PC-9 (cell line): ENCODE data around the gene FABP7. TPM values are rescaled to one million over a fixed set of nuclear protein-coding genes. Genes with fewer than 3 reads are reported as not detected.

Source experiments
- BruUV-seq: library from RNA; stranded (reverse); fragments of 400-500 nt; replicated peaks from 2 replicates; lab custom pipeline; 2021; lab: Mats Ljungman, UMichigan
- CTCF ChIA-PET: fragments of 300-600 bp; sonication (Branson Sonifier 250); formaldehyde crosslinking; loops from one replicate; lab custom pipeline; 2022; ENCODE audit warnings: antibody characterized with exemption; lab: Charles Lee
- POLR2A ChIA-PET: fragments of 300-600 bp; sonication (Branson Sonifier 250); formaldehyde crosslinking; loops from one replicate; lab custom pipeline; 2022; ENCODE audit warnings: antibody characterized with exemption; ENCODE audit not compliant: unreplicated experiment; lab: Charles Lee
- DNase-seq, 2 experiments: peaks; one replicate each; pipeline versions ENCODE4 v3.0.0 to v3.0.0-alpha.2; 2015 to 2022; ENCODE audit warnings: mixed read lengths in 1 of 2
- H2AFZ ChIP-seq: fragments of 200-600 bp; sonication (generic); 2 replicates; pipeline ENCODE4 v1.8.1; 2017; ENCODE audit warnings: antibody characterized with exemption
- H3F3A ChIP-seq: fragments of 200-600 bp; sonication (generic); 2 replicates; pipeline ENCODE4 v1.8.1; 2017; ENCODE audit warnings: antibody characterized with exemption, mild to moderate bottlenecking, low read depth; ENCODE audit not compliant: insufficient read depth
- H3K27ac ChIP-seq: fragments of 200-600 bp; sonication (generic); 2 replicates; pipeline ENCODE4 v1.6.1; 2016; ENCODE audit warnings: mixed run types
- H3K27me3 ChIP-seq: fragments of 200-600 bp; sonication (generic); 2 replicates; pipeline ENCODE4 v1.6.1; 2016; ENCODE audit warnings: low read depth, mixed run types; ENCODE audit not compliant: insufficient read depth
- H3K36me3 ChIP-seq: fragments of 200-600 bp; sonication (generic); 2 replicates; pipeline ENCODE4 v1.6.1; 2016; ENCODE audit warnings: low read depth, mixed run types
- H3K4me1 ChIP-seq: fragments of 200-600 bp; sonication (generic); replicated peaks from 2 replicates; pipeline ENCODE4 v1.6.1; 2016; ENCODE audit warnings: mixed run types; ENCODE audit not compliant: insufficient read depth
- H3K4me2 ChIP-seq: fragments of 200-600 bp; sonication (generic); 2 replicates; pipeline ENCODE4 v1.6.1; 2017; ENCODE audit warnings: mixed run types
- H3K4me3 ChIP-seq: fragments of 200-600 bp; sonication (generic); 2 replicates; pipeline ENCODE4 v1.6.1; 2016; ENCODE audit warnings: mixed run types
- H3K79me2 ChIP-seq: fragments of 200-600 bp; sonication (generic); 2 replicates; pipeline ENCODE4 v1.6.1; 2017; ENCODE audit warnings: low read depth, mixed run types
- H3K9me2 ChIP-seq: fragments of 200-600 bp; sonication (generic); 2 replicates; pipeline ENCODE4 v1.8.1; 2017; ENCODE audit warnings: mild to moderate bottlenecking; ENCODE audit not compliant: insufficient read depth
- H3K9me3 ChIP-seq: fragments of 200-600 bp; sonication (generic); 2 replicates; pipeline ENCODE4 v1.8.1; 2016; ENCODE audit warnings: low read depth; ENCODE audit not compliant: insufficient read depth
- H4K20me1 ChIP-seq: fragments of 200-600 bp; sonication (generic); 2 replicates; pipeline ENCODE4 v1.8.1; 2017; ENCODE audit not compliant: insufficient read depth
- EZH2 ChIP-seq: fragments of 200-600 bp; sonication (generic); IDR thresholded peaks from 2 replicates; pipeline ENCODE4 v1.8.0; 2017; ENCODE audit warnings: antibody characterized with exemption, low read depth
- intact Hi-C: fragments of 100-400 bp; cut with micrococcal nuclease; formaldehyde crosslinking; loops from one replicate; pipeline ENCODE4 v1.10.0; 2022; ENCODE audit not compliant: unreplicated experiment
- total RNA-seq: library from RNA; stranded (reverse); gene quantifications from 2 replicates; pipeline ENCODE4 v1.2.3, GENCODE V29; 2021
- TF ChIP-seq, protein P1 (sequence below): fragments of 200-600 bp; sonication (generic); conservative IDR thresholded peaks from 2 replicates; pipeline ENCODE4 v1.6.1; 2017; ENCODE audit warnings: mixed run types, antibody characterized with exemption, mild to moderate bottlenecking, moderate library complexity

FABP7 gene
- total RNA-seq, 1 experiment from 2014 or later, result not detected

DNA sequence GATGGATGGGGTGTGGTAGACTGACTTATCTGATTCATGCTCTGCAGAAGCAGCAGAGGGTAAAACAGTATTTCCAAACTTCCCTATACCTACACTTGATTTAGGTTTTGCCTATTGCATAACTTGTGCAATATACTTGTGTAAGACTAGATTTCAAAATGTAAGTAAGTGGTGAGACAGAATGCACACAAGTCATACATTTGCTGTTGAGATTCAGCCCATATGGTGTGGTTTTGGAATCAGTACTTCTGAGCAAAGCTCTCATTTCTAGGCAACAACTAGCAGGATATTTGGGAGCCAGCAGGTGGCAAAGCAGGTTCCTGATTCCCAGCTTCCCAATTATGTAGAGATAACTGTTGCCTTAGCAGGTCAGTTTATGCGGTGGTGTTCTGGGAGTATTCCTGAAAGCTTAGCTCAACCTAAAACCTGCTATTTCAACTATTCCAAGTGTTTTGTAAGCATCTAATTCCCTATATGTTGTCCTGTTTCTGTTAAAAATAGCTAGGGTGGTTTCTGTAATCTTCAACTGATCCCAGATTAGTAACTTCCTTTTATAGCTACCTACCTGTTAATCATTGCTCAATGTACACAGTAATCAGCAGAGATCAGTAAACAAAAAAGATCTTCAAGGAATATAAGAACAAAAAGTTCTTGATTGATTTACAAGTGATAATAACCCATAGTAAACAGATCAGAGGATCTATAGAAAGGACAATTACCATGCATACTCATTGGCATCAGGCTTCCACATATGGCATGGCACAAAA, 8.5 kb upstream of the FABP7 start:
- Histone ChIP-seq H3K4me3 (no peak overlapping the region), H3F3A (peaks cover 10% of the 10 kb centered on the region; the same call in 1 of the 2 replicates), H3K4me2 (peak overlapping the region; percentile 15; the same call in 1 of the 2 replicates), H3K27ac (no peak overlapping the region), H3K27me3 (no peaks in the 10 kb centered on the region), H3K36me3 (no peaks in the 10 kb centered on the region), H2AFZ (no peak overlapping the region), H3K9me3 (no peaks in the 10 kb centered on the region), H3K9me2 (peaks cover 3% of the 10 kb centered on the region; the same call in 1 of the 2 replicates), H3K79me2 (no peaks in the 10 kb centered on the region), H4K20me1 (no peaks in the 10 kb centered on the region), H3K4me1 (peaks cover 26% of the 10 kb centered on the region)
- TF ChIP-seq EZH2, result no peak
- TF ChIP-seq, protein P1, sequence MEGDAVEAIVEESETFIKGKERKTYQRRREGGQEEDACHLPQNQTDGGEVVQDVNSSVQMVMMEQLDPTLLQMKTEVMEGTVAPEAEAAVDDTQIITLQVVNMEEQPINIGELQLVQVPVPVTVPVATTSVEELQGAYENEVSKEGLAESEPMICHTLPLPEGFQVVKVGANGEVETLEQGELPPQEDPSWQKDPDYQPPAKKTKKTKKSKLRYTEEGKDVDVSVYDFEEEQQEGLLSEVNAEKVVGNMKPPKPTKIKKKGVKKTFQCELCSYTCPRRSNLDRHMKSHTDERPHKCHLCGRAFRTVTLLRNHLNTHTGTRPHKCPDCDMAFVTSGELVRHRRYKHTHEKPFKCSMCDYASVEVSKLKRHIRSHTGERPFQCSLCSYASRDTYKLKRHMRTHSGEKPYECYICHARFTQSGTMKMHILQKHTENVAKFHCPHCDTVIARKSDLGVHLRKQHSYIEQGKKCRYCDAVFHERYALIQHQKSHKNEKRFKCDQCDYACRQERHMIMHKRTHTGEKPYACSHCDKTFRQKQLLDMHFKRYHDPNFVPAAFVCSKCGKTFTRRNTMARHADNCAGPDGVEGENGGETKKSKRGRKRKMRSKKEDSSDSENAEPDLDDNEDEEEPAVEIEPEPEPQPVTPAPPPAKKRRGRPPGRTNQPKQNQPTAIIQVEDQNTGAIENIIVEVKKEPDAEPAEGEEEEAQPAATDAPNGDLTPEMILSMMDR, result 0 out of 2 replicates have a peak, but pooled peaks have one; percentile 19
- no TSS peak for BruUV-seq
- peak in 1 of 2 experiments; percentile 49 for DNase-seq
- CTCF ChIA-PET, result no interaction called here
- POLR2A ChIA-PET, result no interaction called here
- intact Hi-C loops, result no loop called here

DNA sequence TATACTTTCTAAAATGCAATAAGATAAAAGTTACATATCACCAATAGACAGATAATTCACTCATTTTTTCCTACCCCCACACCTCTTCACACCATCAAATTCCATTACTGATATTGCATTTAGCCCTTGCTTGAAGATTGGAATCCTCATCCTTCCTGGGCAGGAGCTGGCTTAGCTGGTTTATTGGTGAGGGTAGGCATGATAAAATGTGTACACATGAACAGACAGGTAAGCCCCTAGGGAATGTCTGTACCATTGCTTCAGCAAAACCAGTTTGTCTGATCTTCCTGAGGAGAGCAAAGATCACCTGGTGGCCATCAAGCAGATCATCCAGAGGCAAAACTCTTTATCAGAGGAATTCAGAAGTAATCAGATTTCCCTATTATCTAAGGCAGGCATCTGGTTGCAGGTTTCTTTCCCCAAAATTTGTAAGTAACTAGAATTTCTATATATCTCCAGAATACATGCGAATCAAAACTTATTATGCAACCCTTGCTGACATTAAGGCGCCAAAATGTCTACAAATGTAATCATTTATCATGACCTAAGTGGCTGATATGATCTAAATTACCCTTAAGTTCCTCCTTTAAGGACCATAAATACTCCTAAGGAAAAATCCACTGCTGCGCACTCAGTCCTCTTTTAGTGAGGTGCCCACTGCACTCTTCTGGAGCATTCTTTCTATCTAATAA, 6.6 kb upstream of the FABP7 start:
- no peaks in the 10 kb centered on the region for H3K79me2 ChIP-seq
- H3K27me3 ChIP-seq, result no peaks in the 10 kb centered on the region
- H3K9me3 ChIP-seq, result no peaks in the 10 kb centered on the region
- no peaks in the 10 kb centered on the region for H3K36me3 ChIP-seq
- H3K4me3 ChIP-seq, result no peak overlapping the region
- peaks cover 10% of the 10 kb centered on the region; the same call in 1 of the 2 replicates for H3F3A ChIP-seq
- ChIA-PET CTCF (no interaction called here), POLR2A (no interaction called here)
- 0 out of 2 replicates have a peak overlapping the region, but pooled peaks have one; percentile 6 for H3K4me2 ChIP-seq
- DNase-seq, result peak in 1 of 2 experiments; percentile 65
- intact Hi-C loops, result no loop called here
- no peak overlapping the region for H3K27ac ChIP-seq
- peaks cover 3% of the 10 kb centered on the region; the same call in 1 of the 2 replicates for H3K9me2 ChIP-seq
- no TSS peak for BruUV-seq
- H3K4me1 ChIP-seq, result peaks cover 26% of the 10 kb centered on the region
- TF ChIP-seq, protein P1, result 0 out of 2 replicates have a peak, but pooled peaks have one; percentile 17
- no peak for TF ChIP-seq EZH2
- H4K20me1 ChIP-seq, result no peaks in the 10 kb centered on the region
- no peak overlapping the region for H2AFZ ChIP-seq

DNA sequence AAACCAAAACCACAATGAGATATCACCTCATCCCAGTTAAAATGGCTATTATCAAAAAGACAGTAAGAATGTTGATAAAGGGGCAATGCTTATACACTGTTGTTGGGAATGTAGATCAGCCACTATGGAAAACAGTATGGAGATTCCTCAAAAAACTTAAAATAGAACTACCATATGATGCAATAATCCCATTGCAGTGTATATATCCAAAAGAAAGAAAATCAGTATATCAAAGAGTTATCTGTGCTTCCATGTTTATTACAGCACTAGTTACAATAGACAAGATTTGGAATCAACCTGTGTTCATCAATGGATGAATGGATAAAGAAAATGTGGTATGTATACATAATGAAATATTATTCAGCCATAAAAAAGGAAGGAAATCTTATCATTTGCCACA, 3.5 kb upstream of the FABP7 start:
- H3K36me3 ChIP-seq, result no peaks in the 10 kb centered on the region
- ChIA-PET CTCF (no interaction called here), POLR2A (no interaction called here)
- peaks cover 3% of the 10 kb centered on the region; the same call in 1 of the 2 replicates for H3K9me2 ChIP-seq
- no peak overlapping the region for H3K27ac ChIP-seq
- peaks cover 6% of the 10 kb centered on the region; the same call in 1 of the 2 replicates for H3F3A ChIP-seq
- intact Hi-C loops, result no loop called here
- H3K79me2 ChIP-seq, result no peaks in the 10 kb centered on the region
- no peaks in the 10 kb centered on the region for H3K27me3 ChIP-seq
- peaks cover 18% of the 10 kb centered on the region for H3K4me1 ChIP-seq
- no peaks in the 10 kb centered on the region for H4K20me1 ChIP-seq
- no peak for TF ChIP-seq EZH2
- TF ChIP-seq, protein P1, result no peak
- no peaks in the 10 kb centered on the region for H3K9me3 ChIP-seq
- H3K4me2 ChIP-seq, result no peak overlapping the region
- no peak for DNase-seq
- H2AFZ ChIP-seq, result no peak overlapping the region
- no TSS peak for BruUV-seq
- H3K4me3 ChIP-seq, result no peak overlapping the region
